Heart right ventricle (tissue), 16 donors: Measurements from ENCODE around the gene BBLN. TPM values are rescaled to one million over a fixed set of nuclear protein-coding genes. Genes with fewer than 3 reads are reported as not detected.
"Not testable (repeated sequence)": the region's sequence is repeated elsewhere in the genome, so short reads cannot be mapped to it uniquely, and the experiment has no call there.

Source experiments
- ATAC-seq, 8 donors: fragments of 200-7000 bp; cut with Tn5 transposase; one replicate each; pipeline ENCODE4 v1.9.1; 2020; ENCODE audit warnings: mild to moderate bottlenecking in 8 of 8, moderate library complexity in 8 of 8, moderate number of reproducible peaks in 1 of 8
- DNase-seq, 2 donors: peaks; one replicate each; pipeline ENCODE4 v3.0.0-alpha.2; 2020
- H3K27ac ChIP-seq, 10 donors: fragments of 200-600 bp; sonication (generic) in 2 of 10; one replicate each; pipeline versions ENCODE4 v1.5.0 to v1.8.0; 2020 to 2022; ENCODE audit warnings: mild to moderate bottlenecking in 3 of 10
- H3K27me3 ChIP-seq, 7 donors: fragments of 200-600 bp; one replicate each; pipeline ENCODE4 v1.8.0; 2021 to 2022; ENCODE audit warnings: mild to moderate bottlenecking in 2 of 7
- H3K36me3 ChIP-seq, 9 donors: fragments of 200-600 bp; sonication (generic) in 1 of 9; one replicate each; pipeline versions ENCODE4 v1.5.0 to v1.8.0; 2020 to 2022; ENCODE audit warnings: mild to moderate bottlenecking in 2 of 9
- H3K4me1 ChIP-seq, 9 donors: fragments of 200-600 bp; sonication (generic) in 1 of 9; one replicate each; pipeline versions ENCODE4 v1.5.0 to v1.8.0; 2020 to 2022; ENCODE audit warnings: mild to moderate bottlenecking in 4 of 9
- H3K4me3 ChIP-seq, 10 donors: fragments of 200-600 bp; sonication (generic) in 2 of 10; one replicate each; pipeline versions ENCODE4 v1.5.0 to v1.8.0; 2020 to 2022; ENCODE audit warnings: mild to moderate bottlenecking in 7 of 10, moderate library complexity in 2 of 10
- H3K9me3 ChIP-seq, 11 donors: fragments of 200-600 bp in 10 of 11; sonication (generic) in 2 of 11; one replicate each; pipeline versions ENCODE4 v1.5.0 to v1.8.0; 2013 to 2022; ENCODE audit warnings: mild to moderate bottlenecking in 2 of 11, control low read depth in 1 of 11, moderate library complexity in 1 of 11
- CTCF ChIP-seq, 9 donors: fragments of 200-600 bp; sonication (generic) in 2 of 9; IDR thresholded peaks; one replicate each; pipeline versions ENCODE4 v1.5.0 to v1.8.0; 2021 to 2022; ENCODE audit warnings: antibody characterized with exemption in 9 of 9, mild to moderate bottlenecking in 5 of 9, moderate library complexity in 1 of 9
- WGBS, 2 donors: extraction: QIAGEN DNeasy Blood & Tissue Kit; methylation state at CpG; one replicate each; pipeline ENCODE4 v1.1.7; 2013; ENCODE audit warnings: inconsistent platforms in 1 of 2; 5-methylcytosine and 5-hydroxymethylcytosine counted together
- intact Hi-C, 10 donors: fragments of 100-400 bp; cut with DNase I; formaldehyde crosslinking; loops; one replicate each; pipeline versions ENCODE4 v1.11.1 to v1.14.2; 2022
- polyA plus RNA-seq, 2 donors: library from polyadenylated mRNA; stranded (reverse); fragments of 200-250 nt; gene quantifications; one replicate each; pipeline ENCODE4 v1.2.3, GENCODE V29; 2013
- total RNA-seq, 10 donors: library from RNA; stranded (reverse); fragmentation: NEBNext Ultra II Directional in 3 of 10; extraction: Animal tissue kit (Norgen Biotek cat#: 25700) in 3 of 10; gene quantifications; one replicate each; pipeline versions ENCODE4 v1.2.1 to v1.2.4, GENCODE V29; 2021 to 2023
- donor health status: Arrhythmogenic right ventricular cardiomyopathy.
- donor health status: ischemic (EF 13 %, LVEDD 7.1; RV severe dilation, severe dysfunction).
- donor health status: healthy with polysubstance abuse.
- donor health status: DM: no; HTN: yes; CAD: no.
- donor health status: DM: no; HTN: no; CAD: no.
- donor health status: ischemic (EF 25% LVEDD 6.9; RV normal size, moderate dysfunction).
- donor health status: ischemic (EF 25% LVEDD 5.7; RV mildly dilated, moderate dysfunction).
- donor health status: healthy.
- donor health status: DM: yes; HTN: yes; CAD: no.
- donor health status: Ischemic cardiomyopathy.
- donor health status: ischemic (EF 35%, LVEDD 5.7; RV mildly dilated, moderate dysfunction).
- donor health status: nonischemic (EF 11% LVEDD 7.7; RV severe dilation, severe dysfunction).
- donor health status: DM: yes; HTN: yes; CAD: no.
- donor health status: PGD.
- donor health status: ischemic (EF 29% LVEDD 5.4; RV normal size, mild dysfunction).
- donor health status: nonischemic (EF 23%, LVEDD 6.1; RV moderate dilation, normal function).

Gene BBLN
- total and polyA plus RNA-seq, 12 donors: 29.5 to 159 (median 38.6) TPM

- ATAC-seq (peak in 2 of 8 donors; percentile 0 to 8), DNase-seq (peak in 1 of 2 donors; percentile 30)
- WGBS, 2 donors: 60 to 64% methylated on average over 29 of the region's 29 CpGs
Measured at GRCh38 chr9:128128836-128129590, 31.1 kb upstream of the BBLN start.

GRCh38 chr9:128129976-128130590 is 30.0 kb upstream of the BBLN start:
- H3K4me3 ChIP-seq, ATAC-seq, H3K27me3 ChIP-seq, H3K36me3 ChIP-seq, H3K27ac ChIP-seq, intact Hi-C loops: not testable (repeated sequence)
- Histone ChIP-seq H3K4me1 (peaks cover 13 to 43% (median 29%) of the 10 kb centered on the region in 9 donors), H3K9me3 (peaks cover 0 to 10% (median 0%) of the 10 kb centered on the region in 11 donors)
- peak in 8 of 9 donors; percentile 23 to 62 (median 55) for TF ChIP-seq CTCF (IDR thresholded peaks at IDR 0.05)
- peak in 1 of 2 donors; percentile 62 for DNase-seq
- WGBS, 2 donors: 30 to 35% methylated on average over 12 of the region's 12 CpGs

More at GRCh38 chr9:128128836-128129590, 31.1 kb upstream of the BBLN start:
- Histone ChIP-seq H3K9me3 (peaks cover 0 to 9% (median 0%) of the 10 kb centered on the region in 11 donors), H3K36me3 (peaks cover 0 to 14% (median 4%) of the 10 kb centered on the region in 9 donors), H3K27ac (peak overlapping the region in 9 of 10 donors; percentile 94 to 99 (median 97)), H3K27me3 (no peaks in the 10 kb centered on the region), H3K4me3 (peak overlapping the region; percentile 55 to 100 (median 91)), H3K4me1 (peaks cover 13 to 49% (median 31%) of the 10 kb centered on the region in 9 donors)
- no peak for TF ChIP-seq CTCF (IDR thresholded peaks at IDR 0.05)
- intact Hi-C loops: no loop called here

- intact Hi-C loops, H3K27ac ChIP-seq, H3K27me3 ChIP-seq, H3K36me3 ChIP-seq, H3K4me3 ChIP-seq, ATAC-seq: not testable (repeated sequence)
- 66 to 73% methylated on average over 7 of the region's 7 CpGs for WGBS, 2 donors
- H3K9me3 ChIP-seq: peaks cover 0 to 10% (median 0%) of the 10 kb centered on the region in 11 donors
- peaks cover 11 to 38% (median 26%) of the 10 kb centered on the region in 9 donors for H3K4me1 ChIP-seq
- peak in 1 of 2 donors; percentile 1 for DNase-seq
Measured at GRCh38 chr9:128130651-128131050, 29.4 kb upstream of the BBLN start.

GRCh38 chr9:128131346-128131745 is 28.7 kb upstream of the BBLN start:
- Histone ChIP-seq H3K9me3 (peaks cover 0 to 10% (median 0%) of the 10 kb centered on the region in 11 donors), H3K27ac (peak overlapping the region in 5 of 10 donors; percentile 26 to 58 (median 34)), H3K4me1 (peaks cover 5 to 31% (median 19%) of the 10 kb centered on the region in 9 donors)
- H3K4me3 ChIP-seq, ATAC-seq, intact Hi-C loops, H3K36me3 ChIP-seq, H3K27me3 ChIP-seq: not testable (repeated sequence)
- peak in 1 of 2 donors; percentile 5 for DNase-seq
- 88 to 89% methylated on average over 8 of the region's 8 CpGs for WGBS, 2 donors

- Histone ChIP-seq H3K27ac (peak overlapping the region in 4 of 10 donors; percentile 16 to 58 (median 35)), H3K4me1 (peaks cover 0 to 24% (median 14%) of the 10 kb centered on the region in 9 donors), H3K9me3 (peaks cover 0 to 10% (median 0%) of the 10 kb centered on the region in 11 donors)
- intact Hi-C loops, H3K36me3 ChIP-seq, ATAC-seq, H3K27me3 ChIP-seq, H3K4me3 ChIP-seq: not testable (repeated sequence)
- WGBS, 2 donors: 39 to 47% methylated on average over 8 of the region's 8 CpGs
- peak; percentile 35 to 51 for DNase-seq
Measured at GRCh38 chr9:128132139-128132538, 27.9 kb upstream of the BBLN start.

GRCh38 chr9:128135561-128135960 is 24.5 kb upstream of the BBLN start:
- DNase-seq: peak in 1 of 2 donors; percentile 1
- H3K36me3 ChIP-seq, H3K27ac ChIP-seq, H3K4me3 ChIP-seq, intact Hi-C loops, ATAC-seq, H3K27me3 ChIP-seq, H3K9me3 ChIP-seq: not testable (repeated sequence)
- H3K4me1 ChIP-seq: peaks cover 0 to 12% (median 5%) of the 10 kb centered on the region in 9 donors
- 74 to 79% methylated on average over 8 of the region's 8 CpGs for WGBS, 2 donors
